ENCODE measurements around the gene WNT2.

GRCh38 chr7:117333168-117333567 is 10.3 kb upstream of the WNT2 start:
- no peak for TF ChIP-seq POLR2AphosphoS5 (IDR thresholded peaks at IDR 0.05; ENCODE audit: borderline replicate concordance, low read depth, low read length)
- TF ChIP-seq EZH2 (IDR thresholded peaks at IDR 0.05), result no peak
- no peak for TF ChIP-seq FOXP2 (optimal IDR thresholded peaks at IDR 0.05; ENCODE audit: control extremely low read depth, extremely low read length, insufficient read depth)
